SJCRH30 (cell line): Measurements from ENCODE around the gene DMAC2L. TPM values are rescaled to one million over a fixed set of nuclear protein-coding genes. Genes with fewer than 3 reads are reported as not detected.
"Not testable (repeated sequence)": the region's sequence is repeated elsewhere in the genome, so short reads cannot be mapped to it uniquely, and the experiment has no call there.

Source experiments
- DNase-seq, 2 experiments: peaks; one replicate each; pipeline ENCODE4 v3.0.0-alpha.2; 2015 to 2020
- H3K27ac ChIP-seq: fragments of 250-450 bp; sonication (Bioruptor Pico); 2 replicates; pipeline ENCODE4 v1.5.1; 2020; ENCODE audit warnings: mild to moderate bottlenecking, moderate library complexity
- H3K27me3 ChIP-seq: fragments of 250-450 bp; sonication (Bioruptor Pico); 2 replicates; pipeline ENCODE4 v1.5.1; 2020; ENCODE audit warnings: mild to moderate bottlenecking, moderate library complexity
- H3K36me3 ChIP-seq: fragments of 250-450 bp; sonication (Bioruptor Pico); 2 replicates; pipeline ENCODE4 v1.5.1; 2020; ENCODE audit warnings: mild to moderate bottlenecking, moderate library complexity
- H3K4me1 ChIP-seq: fragments of 250-450 bp; sonication (Bioruptor Pico); 2 replicates; pipeline ENCODE4 v1.5.1; 2020; ENCODE audit warnings: mild to moderate bottlenecking, moderate library complexity
- H3K4me3 ChIP-seq: fragments of 250-450 bp; sonication (Bioruptor Pico); 2 replicates; pipeline ENCODE4 v1.5.1; 2020; ENCODE audit warnings: mild to moderate bottlenecking, moderate library complexity
- H3K9me3 ChIP-seq: fragments of 250-450 bp; sonication (Bioruptor Pico); replicated peaks from 2 replicates; pipeline ENCODE4 v1.5.1; 2020; ENCODE audit warnings: mild to moderate bottlenecking, moderate library complexity
- total RNA-seq: library from RNA; depleted of rRNA; stranded (reverse); fragments of >200 nt; shearing (Covaris generic); gene quantifications from 2 replicates; pipeline ENCODE4 v1.2.3, GENCODE V29; 2014

Gene DMAC2L
- total RNA-seq, 1 experiment from 2014 or later, result 9.8 TPM

DNA sequence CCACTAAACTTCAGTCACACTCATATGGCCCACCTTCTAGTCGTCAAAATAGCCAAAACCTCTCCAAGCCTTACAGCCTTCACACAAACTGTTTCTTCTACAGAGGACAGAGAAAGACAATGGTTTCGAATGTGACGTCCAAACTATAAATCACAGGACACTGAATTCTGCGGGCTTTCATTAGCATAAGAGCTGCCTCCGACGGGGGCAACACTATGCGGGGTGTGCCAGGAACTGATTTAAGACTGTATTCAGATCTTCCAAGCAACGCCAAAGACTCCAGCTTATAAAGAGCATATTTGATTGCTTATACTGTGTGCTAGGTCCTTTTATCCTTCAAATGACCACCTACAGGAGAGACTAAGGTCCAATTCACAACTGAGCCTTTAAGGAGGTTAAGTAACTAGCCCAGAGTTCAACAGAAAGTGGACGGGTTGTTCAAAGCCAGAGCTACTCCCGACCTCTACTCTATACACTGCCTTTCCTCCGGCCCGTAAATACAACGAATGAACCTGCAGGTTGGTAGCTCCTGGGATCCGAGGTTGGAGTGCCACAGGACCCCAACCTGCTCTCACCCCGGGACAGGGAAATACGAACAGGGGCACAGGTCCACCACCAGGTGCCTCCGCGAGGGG is 670 bp upstream of the DMAC2L start:
- peak in 1 of 2 experiments; percentile 35 for DNase-seq
- 0 out of 2 replicates have a peak, but pooled peaks cover 2% of the 10 kb centered on the region for H3K4me1 ChIP-seq
- H3K4me3 ChIP-seq, result peak overlapping the region; percentile 85
- H3K27ac ChIP-seq, result peak overlapping the region; percentile 90
- H3K36me3 ChIP-seq, result no peaks in the 10 kb centered on the region; the same call in none of the 2 replicates
- no peaks in the 10 kb centered on the region for H3K27me3 ChIP-seq
- H3K9me3 ChIP-seq, result no peaks in the 10 kb centered on the region

DNA sequence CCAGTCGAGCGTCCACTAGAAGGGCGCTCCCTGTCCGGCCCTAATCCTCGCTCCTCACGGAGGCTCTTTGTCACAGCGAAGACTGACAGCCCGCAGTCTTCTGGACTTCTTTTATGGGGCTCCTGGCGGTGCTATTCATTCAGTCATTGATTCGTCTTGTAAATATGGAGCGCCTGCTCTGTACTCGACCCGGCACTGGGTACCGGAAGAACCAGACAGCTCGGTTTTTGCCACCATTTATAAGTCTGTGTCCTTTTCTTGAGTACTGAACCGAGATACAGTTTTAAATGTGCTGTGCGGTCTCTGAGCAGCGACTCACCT is 570 bp downstream of the DMAC2L start:
- Histone ChIP-seq H3K36me3 (no peaks in the 10 kb centered on the region; the same call in none of the 2 replicates), H3K4me3 (peak overlapping the region; percentile 85), H3K9me3 (no peaks in the 10 kb centered on the region), H3K4me1 (0 out of 2 replicates have a peak, but pooled peaks cover 2% of the 10 kb centered on the region), H3K27ac (peak overlapping the region; percentile 90), H3K27me3 (no peaks in the 10 kb centered on the region)
- DNase-seq, result no peak

DNA sequence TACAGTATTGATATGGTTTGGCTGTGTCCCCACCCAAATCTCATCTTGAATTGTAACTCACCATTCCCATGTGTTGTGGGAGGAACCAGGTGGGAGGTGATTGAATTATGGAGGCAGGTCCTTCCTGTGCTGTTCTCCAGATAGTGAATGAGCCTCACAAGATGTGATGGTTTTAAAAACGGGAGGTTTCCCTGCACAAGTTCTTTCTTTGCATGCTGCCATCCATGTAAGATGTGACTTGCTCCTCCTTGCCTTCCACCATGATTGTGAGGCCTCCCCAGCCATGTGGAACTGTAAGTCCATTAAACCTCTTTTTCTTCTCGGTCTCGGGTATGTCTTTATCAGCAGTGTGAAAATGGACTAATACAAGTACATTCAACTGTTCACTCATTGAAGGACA is 2.0 kb downstream of the DMAC2L start:
- H3K4me3 ChIP-seq, H3K4me1 ChIP-seq, H3K9me3 ChIP-seq, DNase-seq, H3K27me3 ChIP-seq, H3K27ac ChIP-seq, H3K36me3 ChIP-seq: not testable (repeated sequence)

DNA sequence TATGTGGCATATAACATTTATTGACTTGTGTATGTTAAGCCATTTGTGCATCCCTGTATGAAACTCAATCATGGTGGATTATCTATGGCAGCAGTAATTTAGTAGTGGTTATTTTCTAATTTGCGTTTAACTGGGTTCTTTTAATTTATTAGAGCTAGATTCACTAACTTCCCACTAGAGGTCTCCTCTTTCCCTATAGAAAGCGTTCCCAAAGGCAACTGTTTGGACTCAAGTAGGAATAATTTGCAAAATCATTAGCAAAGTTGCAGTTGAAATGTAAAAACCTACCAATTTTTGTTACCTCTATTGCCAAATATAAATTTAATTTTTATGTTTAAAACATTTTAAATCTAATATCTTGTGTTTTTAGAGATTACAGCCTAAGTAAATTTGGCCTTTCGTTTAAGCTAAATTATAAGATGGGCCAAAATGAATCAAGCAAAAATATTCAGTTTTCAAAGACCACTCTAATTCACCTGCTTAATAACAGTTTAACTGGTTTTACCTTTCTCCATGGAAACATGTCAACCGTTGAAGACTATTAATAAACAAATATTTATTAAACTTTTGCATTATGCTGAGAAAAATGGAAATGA is 6.0 kb downstream of the DMAC2L start:
- no peaks in the 10 kb centered on the region for H3K9me3 ChIP-seq
- no peak overlapping the region for H3K27ac ChIP-seq
- no peaks in the 10 kb centered on the region for H3K4me1 ChIP-seq
- DNase-seq, result peak in 1 of 2 experiments; percentile 27
- peaks cover 4% of the 10 kb centered on the region for H3K36me3 ChIP-seq
- H3K27me3 ChIP-seq, result no peaks in the 10 kb centered on the region
- H3K4me3 ChIP-seq, result no peak overlapping the region

DNA sequence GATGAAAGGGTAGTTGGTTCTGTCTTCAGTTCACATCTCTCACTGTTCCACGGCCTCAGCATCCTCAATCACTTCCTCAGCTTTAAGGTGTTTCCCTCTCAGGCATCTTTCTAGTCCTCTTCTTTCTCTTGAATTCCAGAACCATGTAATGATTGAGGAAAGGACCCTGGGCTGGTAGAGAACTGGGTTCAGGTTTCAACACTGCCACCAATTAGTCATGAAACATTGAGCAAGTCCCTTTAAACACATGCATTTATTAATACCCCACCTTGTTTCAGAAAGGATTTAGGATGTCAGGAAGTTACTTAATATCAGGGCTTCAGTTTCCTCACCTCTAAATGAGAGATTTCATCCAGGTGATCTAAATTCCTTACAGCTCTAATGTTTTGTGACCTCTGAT is 7.2 kb downstream of the DMAC2L start:
- Histone ChIP-seq H3K4me1 (no peaks in the 10 kb centered on the region), H3K27ac (no peak overlapping the region), H3K27me3 (no peaks in the 10 kb centered on the region), H3K4me3 (no peak overlapping the region), H3K36me3 (peaks cover 9% of the 10 kb centered on the region), H3K9me3 (no peaks in the 10 kb centered on the region)
- no peak for DNase-seq

DNA sequence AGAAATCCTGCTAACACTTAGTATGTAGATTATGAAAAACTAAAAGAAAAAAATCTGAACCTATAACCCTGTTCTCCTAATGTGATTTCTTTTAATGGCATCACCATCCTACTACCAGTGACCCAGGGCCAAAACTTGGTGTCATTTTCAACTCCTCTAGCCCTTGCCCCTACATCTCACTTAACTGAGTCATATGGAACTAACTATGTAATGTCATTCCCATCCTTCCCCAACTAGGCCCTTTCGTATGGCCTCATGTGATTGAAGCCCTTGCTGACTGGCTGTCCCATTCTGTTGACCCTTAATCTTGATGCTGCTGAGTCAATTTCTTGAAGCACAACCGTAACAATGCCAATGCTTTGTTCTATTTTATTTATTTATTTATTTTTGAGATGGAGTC is 7.6 kb downstream of the DMAC2L start:
- no peak for DNase-seq

DNA sequence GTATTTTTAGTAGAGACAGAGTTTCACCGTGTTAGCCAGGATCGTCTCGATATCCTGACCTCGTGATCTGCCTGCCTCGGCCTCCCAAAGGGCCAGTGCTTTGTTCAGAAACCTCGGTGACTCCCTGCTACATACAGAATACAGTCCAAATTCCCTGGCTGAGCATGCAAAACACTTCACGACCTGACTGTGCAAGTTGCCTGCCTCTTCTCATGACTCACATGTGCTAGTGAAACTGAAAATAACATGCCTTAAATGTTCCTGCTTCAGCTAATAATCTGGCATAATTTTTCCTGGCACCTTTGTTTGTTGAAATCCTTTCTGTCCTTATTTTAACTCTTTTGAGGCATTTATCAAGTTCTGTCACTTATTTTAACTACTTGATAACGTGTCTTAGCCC is 8.2 kb downstream of the DMAC2L start:
- Histone ChIP-seq H3K36me3 (peaks cover 11% of the 10 kb centered on the region), H3K27ac (no peak overlapping the region), H3K9me3 (no peaks in the 10 kb centered on the region), H3K4me1 (no peaks in the 10 kb centered on the region), H3K27me3 (no peaks in the 10 kb centered on the region), H3K4me3 (no peak overlapping the region)
- DNase-seq, result no peak

More for the DNA sequence above, 7.6 kb downstream of the DMAC2L start:
- Histone ChIP-seq H3K4me1 (no peaks in the 10 kb centered on the region), H3K9me3 (no peaks in the 10 kb centered on the region), H3K4me3 (no peak overlapping the region), H3K36me3 (peaks cover 11% of the 10 kb centered on the region), H3K27me3 (no peaks in the 10 kb centered on the region), H3K27ac (no peak overlapping the region)

DNA sequence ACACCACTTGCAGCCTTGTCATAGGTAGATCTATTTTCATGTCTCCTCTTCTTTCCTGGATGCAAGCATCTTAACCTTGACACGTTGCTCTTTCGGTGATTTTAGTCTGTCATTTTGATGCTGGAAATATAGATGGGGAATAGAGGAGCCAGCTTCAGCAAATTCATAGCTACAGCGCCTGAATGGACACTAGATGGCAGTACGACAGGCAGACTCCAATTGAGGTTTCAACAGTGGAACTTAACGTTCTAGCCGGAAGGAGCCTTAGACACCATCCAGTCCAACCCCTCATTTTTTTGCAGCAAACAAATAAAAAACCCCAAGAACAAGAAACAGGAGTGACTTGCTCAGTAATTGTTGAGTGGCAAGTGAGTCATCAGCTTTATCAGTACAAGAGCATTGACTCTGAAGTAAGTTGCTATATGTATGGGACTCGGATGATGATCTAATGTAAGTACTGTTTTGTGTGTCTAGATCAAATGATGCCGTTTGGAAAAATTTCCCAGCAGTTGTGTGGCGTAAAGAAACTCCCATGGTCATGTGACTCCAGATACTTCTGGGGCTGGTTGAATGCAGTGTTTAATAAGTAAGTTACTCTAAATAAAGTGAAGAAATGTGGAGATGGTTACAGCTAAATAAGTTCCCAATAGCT is 9.0 kb downstream of the DMAC2L start:
- Histone ChIP-seq H3K27ac (0 out of 2 replicates have a peak overlapping the region, but pooled peaks have one; percentile 3), H3K4me3 (peak overlapping the region; percentile 45), H3K4me1 (no peaks in the 10 kb centered on the region), H3K27me3 (no peaks in the 10 kb centered on the region), H3K9me3 (no peaks in the 10 kb centered on the region), H3K36me3 (peaks cover 11% of the 10 kb centered on the region)
- DNase-seq, result peak; percentile 62 to 87

DNA sequence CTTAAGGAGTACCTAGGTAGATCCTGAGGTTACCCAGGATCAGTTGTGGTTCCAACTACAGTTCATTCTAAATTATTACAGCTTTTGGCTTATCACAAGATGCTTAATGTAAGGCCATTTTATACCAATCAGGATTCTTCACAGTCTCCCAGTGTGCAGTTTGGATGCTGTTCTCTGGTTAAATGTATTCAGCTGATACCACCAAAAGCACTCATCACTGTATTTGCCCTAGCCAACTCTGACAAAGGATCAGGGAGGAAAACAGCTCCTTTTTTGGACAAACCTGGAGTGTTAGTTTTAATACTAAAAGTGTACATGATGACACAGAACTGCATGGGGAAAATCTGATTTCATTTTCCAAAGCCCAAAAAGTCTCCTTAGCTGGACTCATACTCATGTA is 19.5 kb downstream of the DMAC2L start:
- H3K27me3 ChIP-seq, result no peaks in the 10 kb centered on the region
- H3K9me3 ChIP-seq, result no peaks in the 10 kb centered on the region
- H3K27ac ChIP-seq, result no peak overlapping the region
- no peaks in the 10 kb centered on the region for H3K4me1 ChIP-seq
- H3K36me3 ChIP-seq, result no peaks in the 10 kb centered on the region; the same call in 1 of the 2 replicates
- no peak overlapping the region for H3K4me3 ChIP-seq
- DNase-seq, result no peak

DNA sequence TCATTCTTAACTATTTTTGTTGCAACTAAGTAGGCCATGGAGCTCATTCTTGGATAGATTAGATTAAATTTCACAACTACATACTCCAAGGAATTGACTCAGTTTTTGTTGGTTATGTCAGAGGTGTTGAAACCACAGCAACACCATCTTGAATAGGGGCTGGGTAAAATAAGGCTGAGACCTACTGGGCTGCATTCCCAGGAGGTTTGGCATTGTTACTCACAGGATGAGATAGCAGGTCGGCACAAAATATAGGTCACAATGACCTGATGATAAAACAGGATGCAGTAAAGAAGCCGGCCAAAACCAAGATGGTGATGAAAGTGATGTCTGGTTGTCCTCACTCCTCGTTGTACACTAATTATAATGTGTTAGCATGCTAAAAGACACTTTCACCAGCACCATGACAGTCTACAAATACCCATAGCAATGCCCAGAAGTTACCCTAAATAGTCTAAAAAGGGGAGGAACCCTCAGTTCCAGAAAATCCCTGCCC is 20.9 kb downstream of the DMAC2L start:
- Histone ChIP-seq H3K4me1 (no peaks in the 10 kb centered on the region), H3K27ac (no peak overlapping the region), H3K9me3 (no peaks in the 10 kb centered on the region), H3K27me3 (no peaks in the 10 kb centered on the region), H3K36me3 (no peaks in the 10 kb centered on the region; the same call in 1 of the 2 replicates), H3K4me3 (no peak overlapping the region)
- DNase-seq, result no peak

DNA sequence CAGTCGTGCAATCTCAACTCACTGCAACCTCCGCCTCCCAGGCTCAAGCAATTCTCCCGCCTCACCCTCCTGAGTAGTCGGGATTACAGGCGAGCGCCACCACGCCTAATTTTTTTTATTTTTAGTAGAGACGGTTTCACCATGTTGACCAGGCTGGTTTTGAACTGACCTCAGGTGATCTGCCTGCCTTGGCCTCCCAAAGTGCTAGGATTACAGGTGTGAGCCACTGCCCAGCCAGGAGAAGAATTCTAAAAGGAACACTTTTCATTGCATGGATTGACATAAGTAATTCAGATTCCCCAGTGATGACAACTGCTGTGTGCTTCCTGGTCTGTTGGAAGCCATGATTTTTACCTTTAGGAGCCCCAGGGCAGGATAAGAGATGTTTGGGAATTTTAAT is 22.1 kb downstream of the DMAC2L start:
- Histone ChIP-seq H3K27ac (no peak overlapping the region), H3K9me3 (no peaks in the 10 kb centered on the region), H3K27me3 (no peaks in the 10 kb centered on the region), H3K36me3 (no peaks in the 10 kb centered on the region; the same call in 1 of the 2 replicates), H3K4me3 (no peak overlapping the region), H3K4me1 (no peaks in the 10 kb centered on the region)
- no peak for DNase-seq

DNA sequence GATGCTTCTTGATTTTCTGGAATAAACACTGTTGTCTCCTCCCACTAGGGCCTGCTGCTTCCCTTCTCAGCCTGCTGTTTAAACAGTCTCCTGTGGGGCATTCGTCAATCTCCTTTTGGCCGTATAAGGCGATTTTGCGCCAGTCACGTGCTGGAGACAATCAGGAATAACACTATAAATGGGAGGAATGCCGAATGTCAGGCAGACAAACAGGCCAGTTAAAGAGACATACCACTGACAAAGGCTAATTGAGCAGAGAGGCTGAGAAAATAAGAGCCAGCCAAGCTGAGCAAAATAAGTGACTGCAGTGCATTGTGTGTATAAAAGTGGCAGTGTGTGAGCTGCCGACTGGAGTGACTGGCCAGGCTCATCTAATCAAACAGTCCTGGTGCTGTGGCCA is 23.3 kb downstream of the DMAC2L start:
- no peak overlapping the region for H3K27ac ChIP-seq
- no peaks in the 10 kb centered on the region for H3K36me3 ChIP-seq
- H3K4me3 ChIP-seq, result no peak overlapping the region
- DNase-seq, result no peak
- no peaks in the 10 kb centered on the region for H3K9me3 ChIP-seq
- no peaks in the 10 kb centered on the region for H3K27me3 ChIP-seq
- H3K4me1 ChIP-seq, result no peaks in the 10 kb centered on the region

DNA sequence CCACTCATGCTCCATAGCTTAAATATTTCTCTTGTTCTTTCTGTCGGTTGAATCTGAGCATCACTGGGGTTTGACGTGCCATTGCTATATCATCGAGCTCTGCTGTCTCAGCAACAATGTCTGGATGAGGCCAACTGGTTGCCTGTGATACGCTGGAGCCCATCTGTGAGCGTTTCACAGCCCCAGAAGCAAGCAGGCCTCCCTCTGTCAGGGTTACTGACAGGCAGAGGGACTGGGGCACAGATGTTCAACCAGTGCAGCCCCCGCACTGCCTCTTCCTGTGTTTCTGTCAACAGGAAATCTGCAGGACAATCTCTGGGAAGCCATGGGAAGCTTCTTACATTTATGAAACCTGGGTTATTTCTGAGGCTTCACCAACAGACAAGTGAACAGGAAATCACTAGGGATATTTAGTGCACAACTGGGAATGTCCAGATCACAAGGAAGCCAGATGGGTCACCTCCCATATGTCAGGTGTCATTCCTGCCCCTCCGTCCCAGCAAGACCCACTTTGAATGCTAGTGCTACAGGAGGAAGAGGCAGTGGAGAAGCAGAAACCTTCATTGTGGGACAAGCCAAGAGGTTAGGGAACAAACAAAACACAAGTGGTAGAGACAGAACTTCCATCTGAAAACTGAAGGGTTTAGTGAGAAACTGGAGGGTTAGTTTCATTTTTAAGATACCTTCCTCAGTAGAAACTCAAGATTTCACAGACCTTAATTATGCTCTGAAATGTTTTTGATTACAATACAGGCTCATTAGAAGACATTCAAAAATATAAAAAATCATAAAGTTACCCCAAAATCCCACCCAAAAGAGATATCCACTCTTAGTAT is 24.1 kb downstream of the DMAC2L start:
- no peaks in the 10 kb centered on the region for H3K4me1 ChIP-seq
- no peaks in the 10 kb centered on the region for H3K9me3 ChIP-seq
- no peak overlapping the region for H3K27ac ChIP-seq
- H3K27me3 ChIP-seq, result no peaks in the 10 kb centered on the region
- DNase-seq, result peak in 1 of 2 experiments; percentile 20
- no peak overlapping the region for H3K4me3 ChIP-seq
- no peaks in the 10 kb centered on the region for H3K36me3 ChIP-seq

DNA sequence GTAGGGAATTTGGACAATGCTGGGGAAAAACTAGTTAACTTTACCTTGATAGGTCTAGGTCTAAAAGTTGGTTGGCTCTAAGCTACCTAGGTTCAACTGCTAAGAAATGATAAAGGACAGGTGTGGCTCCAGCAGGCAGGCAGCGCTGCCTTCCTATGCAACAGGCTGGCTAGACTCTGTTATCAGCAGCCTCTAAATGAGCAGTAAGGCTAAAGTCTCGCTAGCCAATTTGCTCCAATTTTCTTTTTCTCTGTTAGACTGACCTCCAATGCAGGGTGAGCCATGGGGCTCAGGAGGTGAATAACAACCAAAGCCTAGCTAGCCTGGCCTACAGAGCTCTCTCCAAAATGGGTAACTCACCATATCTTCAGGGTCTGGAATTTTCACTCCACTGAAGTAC is 26.5 kb downstream of the DMAC2L start:
- no peaks in the 10 kb centered on the region for H3K27me3 ChIP-seq
- H3K9me3 ChIP-seq, result no peaks in the 10 kb centered on the region
- no peak for DNase-seq
- no peak overlapping the region for H3K27ac ChIP-seq
- no peaks in the 10 kb centered on the region for H3K36me3 ChIP-seq
- no peak overlapping the region for H3K4me3 ChIP-seq
- peaks cover 5% of the 10 kb centered on the region; the same call in 1 of the 2 replicates for H3K4me1 ChIP-seq
